ENCODE results near the gene CAPRIN2. TPM values are rescaled to one million over a fixed set of nuclear protein-coding genes. Genes with fewer than 3 reads are reported as not detected.

CAPRIN2 gene
- total RNA-seq, 2 donors from 2014 or later = 62.2 to 103 TPM

GRCh38 chr12:30691122-30691879 is 63.5 kb downstream of the CAPRIN2 start:
- TF ChIP-seq CTCF (conservative IDR thresholded peaks at IDR 0.05) = no peak
- Mint-ChIP-seq H3K27ac (no peak overlapping the region), H3K9me3 (no peaks in the 10 kb centered on the region), H3K36me3 (ENCODE audit: low read depth) (no peaks in the 10 kb centered on the region), H3K4me1 (peaks cover 15% of the 10 kb centered on the region), H3K4me3 (no peak overlapping the region), H3K27me3 (ENCODE audit: insufficient read depth) (no peaks in the 10 kb centered on the region)
- peaks cover under 1% of the 10 kb centered on the region for H3K36me3 ChIP-seq (ENCODE audit: control insufficient read depth, insufficient read depth, low read length)
- no peaks in the 10 kb centered on the region for H3K9me3 ChIP-seq (ENCODE audit: control insufficient read depth, low read length)
- no peaks in the 10 kb centered on the region for H3K27me3 ChIP-seq (ENCODE audit: control insufficient read depth, insufficient read depth, low read length, poor library complexity, severe bottlenecking)
- WGBS, 2 experiments (ENCODE audit: insufficient coverage in 1 of 2, insufficient read length in 1 of 2) = 87 to 96% methylated on average over 4 of the region's 4 CpGs
- H3K27ac ChIP-seq (ENCODE audit: low read depth, low read length) = no peak overlapping the region
- DNase-seq = no peak
- peaks cover 4% of the 10 kb centered on the region for H3K4me1 ChIP-seq (ENCODE audit: control insufficient read depth, insufficient read depth, low read length)
- no peak overlapping the region for H3K4me3 ChIP-seq (ENCODE audit: low read length)
- no peak overlapping the region for H3K9ac ChIP-seq (ENCODE audit: extremely low read depth, low read length, poor library complexity, severe bottlenecking)

- 86 to 100% methylated on average over 1 to 2 of the region's 2 CpGs for WGBS, 2 experiments (ENCODE audit: insufficient coverage in 1 of 2, insufficient read length in 1 of 2)
- no peaks in the 10 kb centered on the region for H3K4me1 Mint-ChIP-seq
- TF ChIP-seq CTCF (conservative IDR thresholded peaks at IDR 0.05) = no peak
- no peak overlapping the region for H3K4me3 Mint-ChIP-seq
- DNase-seq = no peak
- H3K27ac ChIP-seq (ENCODE audit: low read depth, low read length) = no peak overlapping the region
- no peak overlapping the region for H3K27ac Mint-ChIP-seq
- H3K36me3 Mint-ChIP-seq (ENCODE audit: low read depth) = peaks cover 13% of the 10 kb centered on the region
- no peaks in the 10 kb centered on the region for H3K4me1 ChIP-seq (ENCODE audit: control insufficient read depth, insufficient read depth, low read length)
- H3K9ac ChIP-seq (ENCODE audit: extremely low read depth, low read length, poor library complexity, severe bottlenecking) = no peak overlapping the region
- H3K27me3 ChIP-seq (ENCODE audit: control insufficient read depth, insufficient read depth, low read length, poor library complexity, severe bottlenecking) = no peaks in the 10 kb centered on the region
- H3K27me3 Mint-ChIP-seq (ENCODE audit: insufficient read depth) = no peaks in the 10 kb centered on the region
- no peaks in the 10 kb centered on the region for H3K9me3 ChIP-seq (ENCODE audit: control insufficient read depth, low read length)
- peaks cover 12% of the 10 kb centered on the region for H3K36me3 ChIP-seq (ENCODE audit: control insufficient read depth, insufficient read depth, low read length)
- H3K4me3 ChIP-seq (ENCODE audit: low read length) = no peak overlapping the region
- H3K9me3 Mint-ChIP-seq = no peaks in the 10 kb centered on the region
Measured at GRCh38 chr12:30687265-30687986, 67.3 kb downstream of the CAPRIN2 start.

- H3K36me3 ChIP-seq (ENCODE audit: control insufficient read depth, insufficient read depth, low read length) = peaks cover 36% of the 10 kb centered on the region
- WGBS, 2 experiments (ENCODE audit: insufficient coverage in 1 of 2, insufficient read length in 1 of 2) = 95 to 100% methylated on average over 1 of the region's 1 CpG
- H3K27me3 Mint-ChIP-seq (ENCODE audit: insufficient read depth) = no peaks in the 10 kb centered on the region
- H3K4me1 ChIP-seq (ENCODE audit: control insufficient read depth, insufficient read depth, low read length) = no peaks in the 10 kb centered on the region
- no peak for TF ChIP-seq CTCF (conservative IDR thresholded peaks at IDR 0.05)
- H3K9me3 Mint-ChIP-seq = no peaks in the 10 kb centered on the region
- no peak overlapping the region for H3K27ac Mint-ChIP-seq
- H3K4me3 Mint-ChIP-seq = no peak overlapping the region
- H3K36me3 Mint-ChIP-seq (ENCODE audit: low read depth) = peaks cover 51% of the 10 kb centered on the region
- no peak for DNase-seq
- no peaks in the 10 kb centered on the region for H3K9me3 ChIP-seq (ENCODE audit: control insufficient read depth, low read length)
- no peak overlapping the region for H3K27ac ChIP-seq (ENCODE audit: low read depth, low read length)
- no peak overlapping the region for H3K9ac ChIP-seq (ENCODE audit: extremely low read depth, low read length, poor library complexity, severe bottlenecking)
- H3K4me3 ChIP-seq (ENCODE audit: low read length) = no peak overlapping the region
- H3K4me1 Mint-ChIP-seq = no peaks in the 10 kb centered on the region
- H3K27me3 ChIP-seq (ENCODE audit: control insufficient read depth, insufficient read depth, low read length, poor library complexity, severe bottlenecking) = no peaks in the 10 kb centered on the region
Measured at GRCh38 chr12:30679241-30679640, 75.5 kb downstream of the CAPRIN2 start.
